Thoracic aorta (tissue), 2 donors: ENCODE data around the gene MTMR4. TPM values are rescaled to one million over a fixed set of nuclear protein-coding genes. Genes with fewer than 3 reads are reported as not detected.
A peak's percentile ranks its signal among the peaks of the same experiment; 100 is the strongest.

Source experiments
- ATAC-seq: fragments of 150-250 bp; one replicate; pipeline ENCODE4 v1.8.0; 2017; ENCODE audit warnings: low read depth; ENCODE audit not compliant: insufficient number of reproducible peaks, low FRiP score
- DNase-seq: peaks from one replicate; pipeline ENCODE4 v3.0.0-alpha.2; 2020; ENCODE audit warnings: low spot score
- H3K27ac ChIP-seq, 2 donors: fragments of 200-600 bp; sonication (generic); 1 replicate in 1 of 2; 2 replicates in 1 of 2; pipeline ENCODE4 v1.5.1; 2016; ENCODE audit warnings: mild to moderate bottlenecking in 2 of 2, moderate library complexity in 2 of 2
- H3K27me3 ChIP-seq: fragments of 200-600 bp; sonication (generic); replicated peaks from 2 replicates; pipeline ENCODE4 v1.6.0; 2016; ENCODE audit warnings: mild to moderate bottlenecking; ENCODE audit not compliant: insufficient read depth
- H3K36me3 ChIP-seq: fragments of 200-600 bp; sonication (generic); one replicate; pipeline ENCODE4 v1.5.1; 2016
- H3K4me1 ChIP-seq, 2 donors: fragments of 200-600 bp; sonication (generic); 1 replicate in 1 of 2; 2 replicates in 1 of 2; pipeline versions ENCODE4 v1.5.1 to v1.6.0; 2016; ENCODE audit warnings: low read depth in 2 of 2, mild to moderate bottlenecking in 1 of 2; ENCODE audit not compliant: control insufficient read depth in 1 of 2
- H3K4me3 ChIP-seq: fragments of 200-600 bp; sonication (generic); 2 replicates; pipeline ENCODE4 v1.5.1; 2016; ENCODE audit warnings: mild to moderate bottlenecking
- H3K9me3 ChIP-seq: fragments of 200-600 bp; sonication (generic); 2 replicates; pipeline ENCODE4 v1.5.1; 2016
- CTCF ChIP-seq: fragments of 200-600 bp; sonication (generic); IDR thresholded peaks from one replicate; pipeline ENCODE4 v1.5.1; 2019; ENCODE audit warnings: antibody characterized with exemption
- total RNA-seq, 2 donors: library from RNA; depleted of rRNA; stranded (reverse); fragments of >200 nt; gene quantifications; one replicate each; pipeline versions ENCODE4 v1.1.0 to v1.2.3, GENCODE V29; 2016

Gene MTMR4
- total RNA-seq, 2 donors from 2014 or later: 31.7 to 55.4 TPM

- DNase-seq (no peak), ATAC-seq (no peak)
- no peak overlapping the region for H3K4me3 ChIP-seq
- H3K9me3 ChIP-seq: no peaks in the 10 kb centered on the region
- H3K27me3 ChIP-seq: no peaks in the 10 kb centered on the region
- peak overlapping the region; percentile 7 to 86 for H3K27ac ChIP-seq
- no peaks in the 10 kb centered on the region for H3K36me3 ChIP-seq
- TF ChIP-seq CTCF: no peak
- H3K4me1 ChIP-seq: peaks cover 19 to 70% of the 10 kb centered on the region in 2 donors
These were observed 13.5 kb upstream of the MTMR4 start for GRCh38 chr17:58527949-58528348.

GRCh38 chr17:58527306-58527705 is 12.9 kb upstream of the MTMR4 start:
- ATAC-seq: no peak
- Histone ChIP-seq H3K4me1 (peaks cover 19 to 67% of the 10 kb centered on the region in 2 donors), H3K36me3 (no peaks in the 10 kb centered on the region), H3K9me3 (no peaks in the 10 kb centered on the region), H3K4me3 (no peak overlapping the region), H3K27me3 (no peaks in the 10 kb centered on the region), H3K27ac (peak overlapping the region; percentile 63 to 86)
- no peak for TF ChIP-seq CTCF
- DNase-seq: no peak

- Histone ChIP-seq H3K4me3 (no peak overlapping the region), H3K9me3 (no peaks in the 10 kb centered on the region), H3K4me1 (peaks cover 19 to 52% of the 10 kb centered on the region in 2 donors), H3K36me3 (no peaks in the 10 kb centered on the region), H3K27ac (peak overlapping the region; percentile 69 to 86), H3K27me3 (no peaks in the 10 kb centered on the region)
- no peak for TF ChIP-seq CTCF
- peak; percentile 56 for ATAC-seq
- DNase-seq: peak; percentile 31
These were observed 10.8 kb upstream of the MTMR4 start for GRCh38 chr17:58525239-58525638.

- Histone ChIP-seq H3K4me3 (no peak overlapping the region), H3K9me3 (no peaks in the 10 kb centered on the region), H3K4me1 (peaks cover 12 to 34% of the 10 kb centered on the region in 2 donors), H3K27me3 (no peaks in the 10 kb centered on the region), H3K27ac (no peak overlapping the region), H3K36me3 (no peaks in the 10 kb centered on the region)
- ATAC-seq (no peak), DNase-seq (no peak)
- no peak for TF ChIP-seq CTCF
These were observed 7.2 kb upstream of the MTMR4 start for GRCh38 chr17:58521680-58522079.

GRCh38 chr17:58520843-58521430 is 6.5 kb upstream of the MTMR4 start:
- Histone ChIP-seq H3K9me3 (no peaks in the 10 kb centered on the region), H3K4me1 (peaks cover 10 to 39% of the 10 kb centered on the region in 2 donors), H3K27me3 (no peaks in the 10 kb centered on the region), H3K36me3 (no peaks in the 10 kb centered on the region), H3K27ac (no peak overlapping the region), H3K4me3 (no peak overlapping the region)
- ATAC-seq (no peak), DNase-seq (no peak)
- peak; percentile 24 for TF ChIP-seq CTCF
